GM13976 (cell line): ENCODE results near the gene SYT9.

ENCODE experiments used
- DNase-seq: peaks from one replicate; pipeline ENCODE4 v3.0.0; 2012; ENCODE audit warnings: low spot score
- CTCF ChIP-seq: IDR thresholded peaks from 2 replicates; pipeline ENCODE4 v1.5.1; 2012; ENCODE audit warnings: borderline replicate concordance, mild to moderate bottlenecking; ENCODE audit not compliant: insufficient read depth; ENCODE audit errors: extremely low read depth, missing control alignments, control extremely low read depth
- in situ Hi-C: fragments of 300-500 bp; cut with MboI; formaldehyde crosslinking; loops from one replicate; pipeline ENCODE4 v1.12.0; 2022; ENCODE audit warnings: low sequenced_read_pairs, mixed read lengths, inconsistent platforms; ENCODE audit not compliant: unreplicated experiment

Gene SYT9

GRCh38 chr11:7414973-7415817, 163.5 kb downstream of the SYT9 start:
- no peak for DNase-seq
- no peak for TF ChIP-seq CTCF
- in situ Hi-C loops = no loop called here

GRCh38 chr11:7416080-7416479, 164.4 kb downstream of the SYT9 start:
- no peak for DNase-seq
- TF ChIP-seq CTCF = no peak
- in situ Hi-C loops = no loop called here

GRCh38 chr11:7417328-7417727, 165.6 kb downstream of the SYT9 start:
- DNase-seq = no peak
- in situ Hi-C loops = no loop called here
- TF ChIP-seq CTCF = no peak

- no peak for TF ChIP-seq CTCF
- no peak for DNase-seq
- in situ Hi-C loops = no loop called here
Observed at GRCh38 chr11:7418061-7418460, 166.4 kb downstream of the SYT9 start.

- in situ Hi-C loops = no loop called here
- TF ChIP-seq CTCF = no peak
- no peak for DNase-seq
Observed at GRCh38 chr11:7418906-7419305, 167.2 kb downstream of the SYT9 start.

GRCh38 chr11:7421136-7421535, 169.4 kb downstream of the SYT9 start:
- TF ChIP-seq CTCF = no peak
- in situ Hi-C loops = no loop called here
- DNase-seq = no peak
